IMR-90 (cell line): ENCODE measurements around the gene NCF2.

Experiments used
- BHLHE40 ChIP-seq: fragments of 150-350 bp; IDR thresholded peaks from 2 replicates; pipeline ENCODE4 v1.6.1; 2016; ENCODE audit warnings: mild to moderate bottlenecking, low read depth, low read length
- MAZ ChIP-seq: IDR thresholded peaks from 2 replicates; pipeline ENCODE4 v1.6.1; 2012; ENCODE audit warnings: low read depth, mild to moderate bottlenecking, low read length, improper control_type of control experiment, moderate library complexity, borderline replicate concordance
- NFE2L2 ChIP-seq: fragments of 150-350 bp; IDR thresholded peaks from 2 replicates; pipeline ENCODE4 v1.6.1; 2016; ENCODE audit warnings: low read depth, mild to moderate bottlenecking, low read length
- POLR2A ChIP-seq: IDR thresholded peaks from 2 replicates; pipeline ENCODE4 v1.6.1; 2012; ENCODE audit warnings: mild to moderate bottlenecking, low read depth, low read length
- RAD21 ChIP-seq: IDR thresholded peaks from 2 replicates; pipeline ENCODE4 v1.6.1; 2012; ENCODE audit warnings: low read length, improper control_type of control experiment
- RCOR1 ChIP-seq: IDR thresholded peaks from 2 replicates; pipeline ENCODE4 v1.6.1; 2012; ENCODE audit warnings: mild to moderate bottlenecking, low read length, improper control_type of control experiment; ENCODE audit not compliant: insufficient replicate concordance
- TF ChIP-seq, protein P1 (sequence below): conservative IDR thresholded peaks from 2 replicates; pipeline ENCODE4 v1.5.1; 2012; ENCODE audit warnings: mild to moderate bottlenecking, low read depth, low read length, improper control_type of control experiment
- TF ChIP-seq, protein P2 (sequence below): fragments of 150-350 bp; IDR thresholded peaks from 2 replicates; pipeline ENCODE4 v1.6.1; 2016; ENCODE audit warnings: low read depth, mild to moderate bottlenecking, low read length, moderate library complexity, borderline replicate concordance

DNA sequence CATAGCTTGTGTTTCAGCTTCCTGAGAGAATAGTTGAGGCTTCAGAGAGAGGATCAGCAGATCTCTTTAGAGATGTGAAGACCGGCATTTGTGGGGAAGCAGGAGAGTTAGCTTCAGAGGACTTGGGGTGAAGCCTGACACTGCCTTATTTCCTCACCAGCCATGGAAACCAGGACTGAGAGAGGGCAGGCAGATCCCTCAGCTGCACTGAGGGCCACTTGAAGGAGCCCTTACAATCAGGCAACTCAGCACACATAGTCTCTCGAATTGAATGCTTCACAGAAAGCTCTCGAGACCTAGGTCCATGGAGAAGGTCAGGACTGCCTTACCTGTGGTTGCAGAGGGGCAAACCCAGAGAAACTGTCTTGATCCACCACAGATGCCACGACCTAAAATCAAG, 19.8 kb downstream of the NCF2 start:
- TF ChIP-seq BHLHE40 = no peak
- TF ChIP-seq, protein P1, sequence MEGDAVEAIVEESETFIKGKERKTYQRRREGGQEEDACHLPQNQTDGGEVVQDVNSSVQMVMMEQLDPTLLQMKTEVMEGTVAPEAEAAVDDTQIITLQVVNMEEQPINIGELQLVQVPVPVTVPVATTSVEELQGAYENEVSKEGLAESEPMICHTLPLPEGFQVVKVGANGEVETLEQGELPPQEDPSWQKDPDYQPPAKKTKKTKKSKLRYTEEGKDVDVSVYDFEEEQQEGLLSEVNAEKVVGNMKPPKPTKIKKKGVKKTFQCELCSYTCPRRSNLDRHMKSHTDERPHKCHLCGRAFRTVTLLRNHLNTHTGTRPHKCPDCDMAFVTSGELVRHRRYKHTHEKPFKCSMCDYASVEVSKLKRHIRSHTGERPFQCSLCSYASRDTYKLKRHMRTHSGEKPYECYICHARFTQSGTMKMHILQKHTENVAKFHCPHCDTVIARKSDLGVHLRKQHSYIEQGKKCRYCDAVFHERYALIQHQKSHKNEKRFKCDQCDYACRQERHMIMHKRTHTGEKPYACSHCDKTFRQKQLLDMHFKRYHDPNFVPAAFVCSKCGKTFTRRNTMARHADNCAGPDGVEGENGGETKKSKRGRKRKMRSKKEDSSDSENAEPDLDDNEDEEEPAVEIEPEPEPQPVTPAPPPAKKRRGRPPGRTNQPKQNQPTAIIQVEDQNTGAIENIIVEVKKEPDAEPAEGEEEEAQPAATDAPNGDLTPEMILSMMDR = no peak
- no peak for TF ChIP-seq MAZ
- TF ChIP-seq POLR2A = no peak
- no peak for TF ChIP-seq RAD21
- no peak for TF ChIP-seq RCOR1
- TF ChIP-seq NFE2L2 = no peak
- TF ChIP-seq, protein P2, sequence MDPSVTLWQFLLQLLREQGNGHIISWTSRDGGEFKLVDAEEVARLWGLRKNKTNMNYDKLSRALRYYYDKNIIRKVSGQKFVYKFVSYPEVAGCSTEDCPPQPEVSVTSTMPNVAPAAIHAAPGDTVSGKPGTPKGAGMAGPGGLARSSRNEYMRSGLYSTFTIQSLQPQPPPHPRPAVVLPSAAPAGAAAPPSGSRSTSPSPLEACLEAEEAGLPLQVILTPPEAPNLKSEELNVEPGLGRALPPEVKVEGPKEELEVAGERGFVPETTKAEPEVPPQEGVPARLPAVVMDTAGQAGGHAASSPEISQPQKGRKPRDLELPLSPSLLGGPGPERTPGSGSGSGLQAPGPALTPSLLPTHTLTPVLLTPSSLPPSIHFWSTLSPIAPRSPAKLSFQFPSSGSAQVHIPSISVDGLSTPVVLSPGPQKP = no peak
